GM18858 (cell line): Measurements from ENCODE around the gene GNL1.
"Not testable (repeated sequence)": the region's sequence is repeated elsewhere in the genome, so short reads cannot be mapped to it uniquely, and the experiment has no call there.

Source experiments
- ATAC-seq: cut with Tn5 transposase; IDR thresholded peaks from one replicate; pipeline ENCODE4 v1.9.1; 2021; ENCODE audit not compliant: unreplicated experiment

GNL1 gene

GRCh38 chr6:30500421-30501355 lies 55.6 kb downstream of the GNL1 start:
- no peak for ATAC-seq

DNA sequence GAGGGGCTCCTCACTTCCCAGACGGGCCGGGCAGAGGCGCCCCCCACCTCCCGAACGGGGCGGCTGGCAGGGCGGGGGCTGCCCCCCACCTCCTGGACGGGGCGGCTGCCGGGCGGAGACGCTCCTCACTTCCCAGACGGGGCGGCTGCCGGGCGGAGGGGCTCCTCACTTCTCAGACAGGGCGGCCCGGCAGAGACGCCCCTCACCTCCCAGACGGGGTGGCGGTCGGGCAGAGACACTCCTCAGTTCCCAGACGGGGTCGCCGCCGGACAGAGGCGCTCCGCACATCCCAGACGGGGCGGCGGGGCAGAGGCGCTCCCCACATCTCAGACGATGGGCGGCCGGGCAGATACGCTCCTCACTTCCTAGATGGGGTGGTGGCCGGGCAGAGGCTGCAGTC lies 57.6 kb downstream of the GNL1 start:
- not testable (repeated sequence) for ATAC-seq

GRCh38 chr6:30497714-30498113 lies 58.6 kb downstream of the GNL1 start:
- ATAC-seq: no peak

DNA sequence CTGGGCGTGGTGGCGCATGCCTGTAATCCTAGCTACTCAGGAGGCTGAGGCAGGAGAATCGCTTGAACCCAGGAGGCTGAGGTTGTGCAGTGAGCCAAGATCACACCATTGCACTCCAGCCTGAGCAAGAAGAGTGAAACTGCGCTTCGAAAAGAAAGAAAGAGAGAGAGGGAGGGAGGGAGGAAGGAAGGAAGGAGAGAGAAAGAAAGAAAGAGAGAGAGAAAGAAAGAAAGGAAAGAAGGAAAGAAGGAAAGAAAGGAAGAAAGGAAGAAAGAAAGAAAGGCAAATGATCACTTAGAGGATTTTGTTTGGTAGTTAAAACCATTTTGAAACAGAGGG lies 59.1 kb downstream of the GNL1 start:
- not testable (repeated sequence) for ATAC-seq

- no peak for ATAC-seq
These were observed 60.3 kb downstream of the GNL1 start for GRCh38 chr6:30495993-30496392.

DNA sequence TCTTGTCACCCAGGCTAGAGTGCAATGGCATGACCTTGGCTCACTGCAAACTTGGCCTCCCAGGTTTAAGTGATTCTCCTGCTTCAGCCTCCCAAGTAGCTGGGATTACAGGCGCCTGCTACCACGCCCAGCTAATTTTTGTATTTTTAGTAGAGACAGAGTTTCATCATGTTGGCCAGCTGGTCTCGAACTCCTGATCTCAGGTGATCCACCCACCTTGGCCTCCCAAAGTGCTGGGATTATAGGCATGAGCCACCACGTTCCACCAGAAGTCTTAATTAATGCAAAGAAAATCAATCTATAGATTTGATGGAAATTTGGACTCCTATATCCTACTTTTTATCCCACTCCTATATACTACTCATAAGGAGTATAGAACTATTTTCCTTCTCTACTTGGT lies 61.2 kb downstream of the GNL1 start:
- not testable (repeated sequence) for ATAC-seq

- ATAC-seq: no peak
These were observed 61.9 kb downstream of the GNL1 start for GRCh38 chr6:30494291-30494861.

GRCh38 chr6:30493643-30494250 lies 62.5 kb downstream of the GNL1 start:
- ATAC-seq: no peak

GRCh38 chr6:30491991-30492952 lies 64.0 kb downstream of the GNL1 start:
- ATAC-seq: no peak
